KBM-7 (cell line): ENCODE data around the gene ADCY7.

Experiments used
- DNase-seq: peaks from one replicate; pipeline ENCODE4 v3.0.0-alpha.2; 2015
- in situ Hi-C: fragments of 300-500 bp; cut with MboI; formaldehyde crosslinking; loops from 2 replicates; pipeline ENCODE4 v1.14.3; 2020; ENCODE audit warnings: low sequenced_read_pairs, low pct_unique_long_range_greater_than_20kb, mixed read lengths

The ADCY7 gene

GRCh38 chr16:50263940-50264929, 2.1 kb upstream of the ADCY7 start:
- in situ Hi-C loops = no loop called here
- no peak for DNase-seq

GRCh38 chr16:50265260-50265659, 1.1 kb upstream of the ADCY7 start:
- in situ Hi-C loops = no loop called here
- DNase-seq = peak; percentile 55

GRCh38 chr16:50265716-50266336, 525 bp upstream of the ADCY7 start:
- in situ Hi-C loops = no loop called here
- DNase-seq = no peak

GRCh38 chr16:50267151-50267631, 840 bp downstream of the ADCY7 start:
- in situ Hi-C loops = no loop called here
- no peak for DNase-seq

GRCh38 chr16:50267651-50268050, 1.3 kb downstream of the ADCY7 start:
- peak; percentile 39 for DNase-seq
- in situ Hi-C loops = no loop called here

- DNase-seq = no peak
- in situ Hi-C loops = no loop called here
Observed at GRCh38 chr16:50268352-50268751, 2.0 kb downstream of the ADCY7 start.

GRCh38 chr16:50269061-50269705, 2.8 kb downstream of the ADCY7 start:
- in situ Hi-C loops = no loop called here
- no peak for DNase-seq

GRCh38 chr16:50269769-50270509, 3.6 kb downstream of the ADCY7 start:
- in situ Hi-C loops = no loop called here
- DNase-seq = no peak

GRCh38 chr16:50270510-50271147, 4.3 kb downstream of the ADCY7 start:
- in situ Hi-C loops = no loop called here
- DNase-seq = no peak

- no peak for DNase-seq
- in situ Hi-C loops = no loop called here
Observed at GRCh38 chr16:50271148-50272041, 5.0 kb downstream of the ADCY7 start.

- in situ Hi-C loops = no loop called here
- DNase-seq = no peak
Observed at GRCh38 chr16:50272111-50272571, 5.8 kb downstream of the ADCY7 start.

- no peak for DNase-seq
- in situ Hi-C loops = no loop called here
Observed at GRCh38 chr16:50272687-50273381, 6.5 kb downstream of the ADCY7 start.

- in situ Hi-C loops = no loop called here
Observed at GRCh38 chr16:50273382-50273690, 7.0 kb downstream of the ADCY7 start.

GRCh38 chr16:50273888-50274325, 7.6 kb downstream of the ADCY7 start:
- in situ Hi-C loops = no loop called here
- DNase-seq = peak; percentile 85

More at GRCh38 chr16:50273382-50273690, 7.0 kb downstream of the ADCY7 start:
- DNase-seq = no peak

GRCh38 chr16:50274326-50275097, 8.2 kb downstream of the ADCY7 start:
- in situ Hi-C loops = no loop called here
- DNase-seq = no peak

GRCh38 chr16:50275098-50275415, 8.7 kb downstream of the ADCY7 start:
- in situ Hi-C loops = no loop called here
- DNase-seq = no peak
